Measurements from ENCODE around the gene ZC4H2.
A peak's percentile ranks its signal among the peaks of the same experiment; 100 is the strongest.
"Not testable (repeated sequence)": the region's sequence is repeated elsewhere in the genome, so short reads cannot be mapped to it uniquely, and the experiment has no call there.

Gene ZC4H2

GRCh38 chrX:64975989-64976672, at the start of gene ZC4H2:
Gene ZC4H2 (minus strand): TSS chrX:64976450. CDS start chrX:64976377, 73 bp downstream.
- peak; percentile 28 for DNase-seq (ENCODE audit: low read depth)

- no peak for DNase-seq (ENCODE audit: low read depth)
These were observed 41.2 kb upstream of the ZC4H2 start for GRCh38 chrX:65017451-65017850.

- no peak for DNase-seq (ENCODE audit: low read depth)
These were observed 38.0 kb upstream of the ZC4H2 start for GRCh38 chrX:65014230-65014629.

GRCh38 chrX:65009459-65009858, 33.2 kb upstream of the ZC4H2 start:
- no peak for DNase-seq (ENCODE audit: low read depth)

GRCh38 chrX:65002208-65002607, 26.0 kb upstream of the ZC4H2 start:
- DNase-seq (ENCODE audit: low read depth) = not testable (repeated sequence)

GRCh38 chrX:64996805-64997204, 20.6 kb upstream of the ZC4H2 start:
- no peak for DNase-seq (ENCODE audit: low read depth)

GRCh38 chrX:64994131-64994798, 18.0 kb upstream of the ZC4H2 start:
- no peak for DNase-seq (ENCODE audit: low read depth)

- DNase-seq (ENCODE audit: low read depth) = no peak
These were observed 1.6 kb upstream of the ZC4H2 start for GRCh38 chrX:64977830-64978229.

- DNase-seq (ENCODE audit: low read depth) = no peak
These were observed 801 bp upstream of the ZC4H2 start for GRCh38 chrX:64977051-64977450.

GRCh38 chrX:64976673-64977040, 407 bp upstream of the ZC4H2 start:
- DNase-seq (ENCODE audit: low read depth) = no peak

- DNase-seq (ENCODE audit: low read depth) = no peak
These were observed 759 bp downstream of the ZC4H2 start for GRCh38 chrX:64975491-64975890.

GRCh38 chrX:64925480-64925879, 50.8 kb downstream of the ZC4H2 start:
- no peak for DNase-seq (ENCODE audit: low read depth)

- DNase-seq (ENCODE audit: low read depth) = no peak
These were observed 68.1 kb downstream of the ZC4H2 start for GRCh38 chrX:64908121-64908520.

- peak; percentile 4 for DNase-seq (ENCODE audit: low read depth)
These were observed 81.7 kb downstream of the ZC4H2 start for GRCh38 chrX:64894454-64895038.

GRCh38 chrX:64885850-64886249, 90.4 kb downstream of the ZC4H2 start:
- no peak for DNase-seq (ENCODE audit: low read depth)

GRCh38 chrX:64878709-64879108, 97.5 kb downstream of the ZC4H2 start:
- not testable (repeated sequence) for DNase-seq (ENCODE audit: low read depth)

GRCh38 chrX:64867217-64867616, 109.0 kb downstream of the ZC4H2 start:
- DNase-seq (ENCODE audit: low read depth) = no peak

All from GM04504 (cell line).